SK-N-SH (cell line): ENCODE results near the gene MGAT5. TPM values are rescaled to one million over a fixed set of nuclear protein-coding genes. Genes with fewer than 3 reads are reported as not detected.

Experiments
- CTCF ChIA-PET: fragments of 300-600, 350-600 bp; formaldehyde crosslinking; extraction: SDS; loops from one replicate; lab custom pipeline; 2021; lab: Yijun Ruan, JAX
- POLR2A ChIA-PET: fragments of 350-600 bp; sonication (Branson Sonifier 250); formaldehyde crosslinking; extraction: SDS; loops from one replicate; lab custom pipeline; 2020; ENCODE audit warnings: antibody characterized with exemption, inconsistent platforms; lab: Yijun Ruan, JAX
- DNase-seq: peaks from one replicate; pipeline ENCODE4 v3.0.0; 2012
- H2AFZ ChIP-seq: fragments of 200-600 bp; sonication (generic); 2 replicates; pipeline ENCODE4 v1.8.1; 2016; ENCODE audit warnings: antibody characterized with exemption, mild to moderate bottlenecking, low read depth
- H3F3A ChIP-seq: fragments of 200-600 bp; sonication (generic); replicated peaks from 2 replicates; pipeline ENCODE3; 2016; ENCODE audit warnings: antibody characterized with exemption, mild to moderate bottlenecking; ENCODE audit not compliant: insufficient read depth
- H3K27ac ChIP-seq, 2 experiments: fragments of 200-500 bp in 1 of 2; fragments of 200-600 bp in 1 of 2; sonication (Bioruptor generic) in 1 of 2; sonication (generic), shearing (Covaris generic) in 1 of 2; 2 replicates each; pipeline versions ENCODE4 v1.5.1 to v1.6.1; 2014 to 2016; ENCODE audit warnings: low read depth in 2 of 2, inconsistent platforms in 1 of 2, low read length in 1 of 2, mild to moderate bottlenecking in 1 of 2, mixed read lengths in 1 of 2
- H3K27me3 ChIP-seq: fragments of 200-600 bp; sonication (generic), shearing (Covaris generic); 2 replicates; pipeline ENCODE4 v1.6.1; 2016; ENCODE audit warnings: mixed run types; ENCODE audit not compliant: insufficient read depth
- H3K36me3 ChIP-seq, 2 experiments: fragments of 200-500 bp in 1 of 2; fragments of 200-600 bp in 1 of 2; sonication (Bioruptor generic) in 1 of 2; sonication (generic) in 1 of 2; replicated peaks in 1 of 2; 2 replicates each; pipeline versions ENCODE3 to v1.5.1; 2014 to 2016; ENCODE audit warnings: low read length in 1 of 2, mild to moderate bottlenecking in 1 of 2; ENCODE audit not compliant: insufficient read depth in 2 of 2, control insufficient read depth in 1 of 2
- H3K4me1 ChIP-seq, 2 experiments: fragments of 200-500 bp in 1 of 2; fragments of 200-600 bp in 1 of 2; sonication (Bioruptor generic) in 1 of 2; sonication (generic), shearing (Covaris generic) in 1 of 2; 2 replicates each; pipeline versions ENCODE4 v1.5.1 to v1.6.1; 2014 to 2016; ENCODE audit warnings: low read depth in 1 of 2, low read length in 1 of 2, mixed run types in 1 of 2; ENCODE audit not compliant: insufficient read depth in 2 of 2, control insufficient read depth in 1 of 2
- H3K4me2 ChIP-seq: fragments of 200-600 bp; sonication (generic), shearing (Covaris generic); 2 replicates; pipeline ENCODE4 v1.6.1; 2017; ENCODE audit warnings: mixed run types
- H3K4me3 ChIP-seq, 2 experiments: fragments of 200-500 bp in 1 of 2; fragments of 200-600 bp in 1 of 2; sonication (Bioruptor generic) in 1 of 2; sonication (generic), shearing (Covaris generic) in 1 of 2; 2 replicates each; pipeline versions ENCODE4 v1.5.1 to v1.8.1; 2014 to 2016; ENCODE audit warnings: low read depth in 2 of 2, inconsistent platforms in 1 of 2, low read length in 1 of 2, mild to moderate bottlenecking in 1 of 2, mixed read lengths in 1 of 2, moderate library complexity in 1 of 2
- H3K79me2 ChIP-seq: fragments of 200-600 bp; sonication (generic); 2 replicates; pipeline ENCODE4 v1.8.1; 2017; ENCODE audit warnings: mild to moderate bottlenecking; ENCODE audit not compliant: insufficient read depth
- H3K9ac ChIP-seq: fragments of 200-600 bp; sonication (generic); 2 replicates; pipeline ENCODE4 v1.6.1; 2017; ENCODE audit warnings: mixed run types
- H3K9me2 ChIP-seq: fragments of 200-600 bp; sonication (generic); 2 replicates; pipeline ENCODE4 v1.6.1; 2017; ENCODE audit warnings: mixed run types
- H3K9me3 ChIP-seq: fragments of 200-600 bp; sonication (generic); 2 replicates; pipeline ENCODE4 v1.6.1; 2017; ENCODE audit warnings: mixed run types, mild to moderate bottlenecking, moderate library complexity
- H4K20me1 ChIP-seq: fragments of 200-600 bp; sonication (generic); 2 replicates; pipeline ENCODE4 v1.6.1; 2017; ENCODE audit warnings: mild to moderate bottlenecking, mixed run types; ENCODE audit not compliant: insufficient read depth
- CTCF ChIP-seq: fragments of 200-600 bp; sonication (generic); IDR thresholded peaks from 2 replicates; pipeline ENCODE4 v1.6.1; 2017; ENCODE audit warnings: antibody characterized with exemption, mild to moderate bottlenecking, moderate library complexity
- EP300 ChIP-seq, 2 experiments: IDR thresholded peaks; 2 replicates each; pipeline versions ENCODE4 v1.4.0 to v1.6.1; 2012; ENCODE audit warnings: borderline replicate concordance in 1 of 2, low read depth in 1 of 2, low read length in 1 of 2
- FOXJ3 ChIP-seq: sonication (generic); formaldehyde crosslinking; IDR thresholded peaks from 2 replicates; pipeline ENCODE4 v1.5.1; 2020; ENCODE audit warnings: mild to moderate bottlenecking, missing genetic modification reagents
- FOXM1 ChIP-seq: IDR thresholded peaks from 2 replicates; pipeline ENCODE4 v1.4.0; 2012; ENCODE audit warnings: low read depth, mild to moderate bottlenecking
- GABPA ChIP-seq: IDR thresholded peaks from 2 replicates; pipeline ENCODE4 v1.4.0; 2012; ENCODE audit warnings: low read depth, mild to moderate bottlenecking
- GATA2 ChIP-seq: sonication (generic); formaldehyde crosslinking; IDR thresholded peaks from 2 replicates; pipeline ENCODE4 v1.5.0; 2020; ENCODE audit warnings: mild to moderate bottlenecking, missing genetic modification reagents
- IRF3 ChIP-seq: fragments of 150-350 bp; IDR thresholded peaks from 2 replicates; pipeline ENCODE4 v1.6.1; 2016; ENCODE audit warnings: mild to moderate bottlenecking, low read depth, low read length
- MEF2A ChIP-seq: IDR thresholded peaks from 2 replicates; pipeline ENCODE4 v1.4.0; 2012; ENCODE audit warnings: low read depth, borderline replicate concordance
- MXI1 ChIP-seq: IDR thresholded peaks from 2 replicates; pipeline ENCODE4 v1.6.1; 2012; ENCODE audit warnings: mild to moderate bottlenecking, low read depth, low read length, improper control_type of control experiment
- NFIC ChIP-seq: IDR thresholded peaks from 2 replicates; pipeline ENCODE4 v1.4.0; 2012; ENCODE audit warnings: borderline replicate concordance
- POLR2AphosphoS5 ChIP-seq: IDR thresholded peaks from 2 replicates; pipeline ENCODE4 v1.6.1; 2012; ENCODE audit warnings: low read depth, low read length
- RAD21 ChIP-seq: IDR thresholded peaks from 2 replicates; pipeline ENCODE4 v1.6.1; 2012; ENCODE audit warnings: mild to moderate bottlenecking, low read length
- SIN3A ChIP-seq: IDR thresholded peaks from 2 replicates; pipeline ENCODE4 v1.6.1; 2012; ENCODE audit warnings: low read depth, mild to moderate bottlenecking, low read length, moderate library complexity, borderline replicate concordance
- TCF12 ChIP-seq: IDR thresholded peaks from 2 replicates; pipeline ENCODE4 v1.4.0; 2012
- TEAD4 ChIP-seq: IDR thresholded peaks from 2 replicates; pipeline ENCODE4 v1.4.0; 2012; ENCODE audit warnings: mild to moderate bottlenecking, borderline replicate concordance; ENCODE audit not compliant: insufficient read depth
- USF1 ChIP-seq: IDR thresholded peaks from 2 replicates; pipeline ENCODE4 v1.4.0; 2012; ENCODE audit warnings: low read depth, borderline replicate concordance
- YY1 ChIP-seq: IDR thresholded peaks from 2 replicates; pipeline ENCODE4 v1.4.0; 2012; ENCODE audit warnings: low read depth, mild to moderate bottlenecking
- WGBS: methylation state at CpG from one replicate; pipeline ENCODE4 v1.1.6; 2017; ENCODE audit warnings: low lambda C conversion rate; 5-methylcytosine and 5-hydroxymethylcytosine counted together
- polyA plus RNA-seq, 3 experiments: library from polyadenylated mRNA; depleted of rRNA; stranded (reverse); fragments of >200 nt; gene quantifications; 2 replicates each; pipeline ENCODE4 v1.2.3, GENCODE V29; 2012
- TF ChIP-seq, protein P1 (sequence below): IDR thresholded peaks from 2 replicates; pipeline ENCODE4 v1.4.0; 2012; ENCODE audit warnings: low read depth

Gene MGAT5
- polyA plus RNA-seq, 1 of the 3 experiments (the other 2 are of a cell fraction): 18.2 TPM

DNA sequence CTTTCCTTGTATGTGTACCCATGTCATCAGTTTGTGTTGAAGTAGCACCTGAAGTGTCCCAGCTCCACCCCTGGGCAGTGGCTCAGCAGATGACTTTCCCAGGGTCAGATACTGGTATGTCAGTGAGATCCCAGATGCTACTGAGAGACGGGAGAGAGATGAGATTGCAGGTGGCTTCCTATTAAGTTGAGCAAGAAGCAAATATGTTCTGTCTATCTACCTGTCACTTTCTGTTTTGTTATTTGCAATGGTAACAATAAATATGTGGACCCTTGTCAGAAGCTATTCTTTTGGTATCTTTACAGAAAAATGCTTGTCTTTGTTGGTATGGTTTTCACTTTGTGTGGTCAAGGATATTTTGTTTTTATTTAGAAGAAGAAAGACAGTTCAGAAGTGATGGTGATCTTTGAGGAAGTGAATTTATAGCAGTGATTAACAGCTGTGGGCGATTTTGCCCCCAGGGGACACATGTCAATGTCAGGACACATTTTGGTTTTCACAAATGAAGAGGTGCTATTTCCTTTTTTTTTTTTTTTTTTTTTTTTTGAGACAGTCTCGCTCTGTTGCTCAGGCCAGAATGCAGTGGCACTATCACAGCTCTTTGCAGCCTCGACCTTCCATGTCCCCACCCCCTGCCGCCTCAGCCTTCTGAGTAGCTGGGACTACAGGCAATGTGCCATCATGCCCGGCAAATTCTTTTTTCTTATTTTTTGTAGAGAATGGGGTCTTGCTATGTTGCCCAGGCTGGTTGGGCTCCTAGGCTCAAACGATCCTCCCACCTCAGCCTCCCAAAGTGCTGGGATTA, 21.4 kb downstream of the MGAT5 start:
- no peaks in the 10 kb centered on the region for H4K20me1 ChIP-seq
- no peaks in the 10 kb centered on the region for H3K27me3 ChIP-seq
- no peak overlapping the region for H3K9ac ChIP-seq
- no peaks in the 10 kb centered on the region for H3K9me2 ChIP-seq
- H3K36me3 ChIP-seq: peaks cover 0 to 6% of the 10 kb centered on the region in 2 experiments
- CTCF ChIA-PET: no interaction called here
- no peaks in the 10 kb centered on the region for H3F3A ChIP-seq
- H2AFZ ChIP-seq: no peak overlapping the region
- H3K4me3 ChIP-seq: no peak overlapping the region
- H3K4me1 ChIP-seq: peaks cover 0 to 28% of the 10 kb centered on the region in 2 experiments; a peak in 2 of 4 replicates
- TF ChIP-seq SIN3A: no peak
- TF ChIP-seq USF1: no peak
- TF ChIP-seq GATA2 (CRISPR knock-in tag): no peak
- TF ChIP-seq, protein P1, sequence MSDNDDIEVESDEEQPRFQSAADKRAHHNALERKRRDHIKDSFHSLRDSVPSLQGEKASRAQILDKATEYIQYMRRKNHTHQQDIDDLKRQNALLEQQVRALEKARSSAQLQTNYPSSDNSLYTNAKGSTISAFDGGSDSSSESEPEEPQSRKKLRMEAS: no peak
- no peak for TF ChIP-seq TCF12
- TF ChIP-seq GABPA: no peak
- TF ChIP-seq NFIC: no peak
- TF ChIP-seq FOXM1: no peak
- TF ChIP-seq TEAD4: no peak
- no peak for TF ChIP-seq MXI1
- no peak for TF ChIP-seq CTCF
- no peak for TF ChIP-seq FOXJ3 (CRISPR knock-in tag)
- no peak for TF ChIP-seq IRF3
- no peak for TF ChIP-seq EP300 (IDR thresholded peaks at IDR 0.05; ENCODE audit: borderline replicate concordance in 1 of 2, low read depth in 1 of 2, low read length in 1 of 2)
- no peak for TF ChIP-seq MEF2A
- no peak for TF ChIP-seq POLR2AphosphoS5
- no peak for TF ChIP-seq YY1
- no peak for TF ChIP-seq RAD21
- TF ChIP-seq, all 33 proteins: peak for 0
- no peak overlapping the region for H3K27ac ChIP-seq
- WGBS: 93% methylated on average over 7 of the region's 7 CpGs
- H3K79me2 ChIP-seq: no peaks in the 10 kb centered on the region
- POLR2A ChIA-PET: no interaction called here
- no peak overlapping the region for H3K4me2 ChIP-seq
- DNase-seq: no peak
- H3K9me3 ChIP-seq: no peaks in the 10 kb centered on the region
